Heart left ventricle (tissue), 16 donors: ENCODE results near the gene PCDH15. TPM values are rescaled to one million over a fixed set of nuclear protein-coding genes. Genes with fewer than 3 reads are reported as not detected.

Experiments
- ATAC-seq, 4 donors: fragments of 200-7000 bp; cut with Tn5 transposase; one replicate each; pipeline ENCODE4 v1.9.1; 2020 to 2022; ENCODE audit warnings: moderate library complexity in 4 of 4, mild to moderate bottlenecking in 3 of 4, moderate number of reproducible peaks in 1 of 4
- DNase-seq, 5 donors: peaks; one replicate each; pipeline ENCODE4 v3.0.0-alpha.2; 2020
- H3K27ac ChIP-seq, 12 donors: fragments of 200-600 bp; sonication (generic) in 4 of 12; one replicate each; pipeline versions ENCODE4 v1.5.0 to v1.8.0; 2016 to 2022; ENCODE audit warnings: mild to moderate bottlenecking in 2 of 12
- H3K27me3 ChIP-seq, 9 donors: fragments of 200-600 bp; sonication (generic) in 2 of 9; one replicate each; pipeline versions ENCODE4 v1.5.1 to v1.8.0; 2016 to 2022; ENCODE audit warnings: mild to moderate bottlenecking in 3 of 9
- H3K36me3 ChIP-seq, 9 donors: fragments of 200-600 bp; sonication (generic) in 2 of 9; one replicate each; pipeline versions ENCODE4 v1.5.0 to v1.8.0; 2018 to 2022; ENCODE audit warnings: mild to moderate bottlenecking in 2 of 9
- H3K4me1 ChIP-seq, 12 donors: fragments of 200-600 bp; sonication (generic) in 4 of 12; one replicate each; pipeline versions ENCODE4 v1.5.0 to v1.8.0; 2016 to 2022; ENCODE audit warnings: mild to moderate bottlenecking in 3 of 12
- H3K4me3 ChIP-seq, 12 donors: fragments of 200-600 bp; sonication (generic) in 4 of 12; one replicate each; pipeline versions ENCODE4 v1.5.0 to v1.8.0; 2017 to 2022; ENCODE audit warnings: mild to moderate bottlenecking in 9 of 12, moderate library complexity in 4 of 12
- H3K9me3 ChIP-seq, 12 donors: fragments of 200-600 bp; sonication (generic) in 4 of 12; one replicate each; pipeline versions ENCODE4 v1.5.0 to v1.8.0; 2016 to 2022; ENCODE audit warnings: mild to moderate bottlenecking in 1 of 12
- CTCF ChIP-seq, 12 donors: fragments of 200-600 bp; sonication (generic) in 4 of 12; IDR thresholded peaks; one replicate each; pipeline versions ENCODE4 v1.5.0 to v1.8.0; 2018 to 2022; ENCODE audit warnings: antibody characterized with exemption in 12 of 12, mild to moderate bottlenecking in 5 of 12
- POLR2A ChIP-seq, 2 donors: fragments of 450-650 bp; IDR thresholded peaks; one replicate each; pipeline ENCODE4 v1.6.1; 2017; ENCODE audit warnings: antibody characterized with exemption in 2 of 2, mild to moderate bottlenecking in 2 of 2, moderate library complexity in 2 of 2
- WGBS, 4 donors: extraction: QIAGEN DNeasy Blood & Tissue Kit in 2 of 4; methylation state at CpG; one replicate each; pipeline versions ENCODE4 v1.1.5 to v1.1.7; 2013 to 2018; 5-methylcytosine and 5-hydroxymethylcytosine counted together
- intact Hi-C, 10 donors: fragments of 100-400 bp; cut with DNase I; formaldehyde crosslinking; loops; one replicate each; pipeline versions ENCODE4 v1.11.1 to v1.14.2; 2022
- polyA plus RNA-seq, 2 donors: library from polyadenylated mRNA; stranded (reverse); fragments of 200-250 nt; gene quantifications; one replicate each; pipeline ENCODE4 v1.2.3, GENCODE V29; 2013
- total RNA-seq, 9 donors: library from RNA; depleted of rRNA in 2 of 9; stranded (reverse); fragments of >200 nt in 2 of 9; fragmentation: NEBNext Ultra II Directional in 3 of 9; extraction: Animal tissue kit (Norgen Biotek cat#: 25700) in 3 of 9; gene quantifications; one replicate each; pipeline versions ENCODE4 v1.1.0 to v1.2.4, GENCODE V29; 2016 to 2023
- donor health status: ischemic (EF 13 %, LVEDD 7.1; RV severe dilation, severe dysfunction).
- donor health status: healthy with polysubstance abuse.
- donor health status: DM: no; HTN: yes; CAD: no.
- donor health status: DM: no; HTN: no; CAD: no.
- donor health status: ischemic (EF 25% LVEDD 6.9; RV normal size, moderate dysfunction).
- donor health status: ischemic (EF 25% LVEDD 5.7; RV mildly dilated, moderate dysfunction).
- donor health status: healthy.
- donor health status: DM: yes; HTN: yes; CAD: no.
- donor health status: ischemic (EF 35%, LVEDD 5.7; RV mildly dilated, moderate dysfunction).
- donor health status: nonischemic (EF 11% LVEDD 7.7; RV severe dilation, severe dysfunction).
- donor health status: DM: yes; HTN: yes; CAD: no.
- donor health status: PGD.
- donor health status: ischemic (EF 29% LVEDD 5.4; RV normal size, mild dysfunction).
- donor health status: nonischemic (EF 23%, LVEDD 6.1; RV moderate dilation, normal function).

The PCDH15 gene
- total and polyA plus RNA-seq, 11 donors = 0.04 to 0.93 (median 0.13) TPM; not detected in 3

- no peak for DNase-seq
- H3K9me3 ChIP-seq = no peaks in the 10 kb centered on the region
- TF ChIP-seq POLR2A (IDR thresholded peaks at IDR 0.05) (no peak), CTCF (IDR thresholded peaks at IDR 0.05) (no peak)
- H3K4me3 ChIP-seq = no peak overlapping the region
- no peak overlapping the region for H3K27ac ChIP-seq
- peaks cover 0 to 3% (median 0%) of the 10 kb centered on the region in 12 donors for H3K4me1 ChIP-seq
- H3K27me3 ChIP-seq = no peaks in the 10 kb centered on the region
- no peaks in the 10 kb centered on the region for H3K36me3 ChIP-seq
- ATAC-seq = no peak
- intact Hi-C loops = no loop called here
- 63 to 80% (median 68%) methylated on average over 1 of the region's 1 CpG for WGBS, 4 donors
Observed at GRCh38 chr10:54799506-54799905, 1.5 kb downstream of the PCDH15 start.

GRCh38 chr10:54797636-54798321 lies 3.3 kb downstream of the PCDH15 start:
- H3K36me3 ChIP-seq = no peaks in the 10 kb centered on the region
- 63 to 72% (median 68%) methylated on average over 9 of the region's 9 CpGs for WGBS, 4 donors
- ATAC-seq (no peak), DNase-seq (no peak)
- intact Hi-C loops = no loop called here
- H3K4me3 ChIP-seq = no peak overlapping the region
- TF ChIP-seq POLR2A (IDR thresholded peaks at IDR 0.05) (no peak), CTCF (IDR thresholded peaks at IDR 0.05) (no peak)
- no peaks in the 10 kb centered on the region for H3K27me3 ChIP-seq
- H3K9me3 ChIP-seq = no peaks in the 10 kb centered on the region
- peaks cover 0 to 3% (median 0%) of the 10 kb centered on the region in 12 donors for H3K4me1 ChIP-seq
- no peak overlapping the region for H3K27ac ChIP-seq

GRCh38 chr10:54796881-54797280 lies 4.2 kb downstream of the PCDH15 start:
- Histone ChIP-seq H3K27ac (no peak overlapping the region), H3K4me3 (no peak overlapping the region), H3K27me3 (no peaks in the 10 kb centered on the region), H3K4me1 (peaks cover 0 to 3% (median 0%) of the 10 kb centered on the region in 12 donors), H3K36me3 (no peaks in the 10 kb centered on the region), H3K9me3 (no peaks in the 10 kb centered on the region)
- intact Hi-C loops = no loop called here
- 64 to 71% (median 66%) methylated on average over 3 of the region's 3 CpGs for WGBS, 4 donors
- no peak for ATAC-seq
- DNase-seq = no peak
- TF ChIP-seq CTCF (IDR thresholded peaks at IDR 0.05) (no peak), POLR2A (IDR thresholded peaks at IDR 0.05) (no peak)

- DNase-seq (no peak), ATAC-seq (no peak)
- TF ChIP-seq CTCF (IDR thresholded peaks at IDR 0.05) (no peak), POLR2A (IDR thresholded peaks at IDR 0.05) (no peak)
- intact Hi-C loops = no loop called here
- no peak overlapping the region for H3K4me3 ChIP-seq
- H3K9me3 ChIP-seq = no peaks in the 10 kb centered on the region
- H3K36me3 ChIP-seq = no peaks in the 10 kb centered on the region
- no peaks in the 10 kb centered on the region for H3K4me1 ChIP-seq
- no peaks in the 10 kb centered on the region for H3K27me3 ChIP-seq
- no peak overlapping the region for H3K27ac ChIP-seq
- 86 to 92% (median 89%) methylated on average over 4 of the region's 4 CpGs for WGBS, 4 donors
Observed at GRCh38 chr10:54776622-54777021, 24.4 kb downstream of the PCDH15 start.
